Middle frontal gyrus (tissue), 1 donor: Measurements from ENCODE around the gene INPP4A.

ENCODE experiments used
- DNase-seq: peaks from one replicate; pipeline ENCODE4 v3.0.0-alpha.2; 2015; ENCODE audit warnings: low spot score; ENCODE audit errors: extremely low spot score

The INPP4A gene

GRCh38 chr2:98436734-98437133 is 7.9 kb upstream of the INPP4A start:
- no peak for DNase-seq

GRCh38 chr2:98438190-98439133 is 6.2 kb upstream of the INPP4A start:
- DNase-seq, result no peak

GRCh38 chr2:98441706-98442450 is 2.8 kb upstream of the INPP4A start:
- no peak for DNase-seq

GRCh38 chr2:98442488-98442887 is 2.2 kb upstream of the INPP4A start:
- no peak for DNase-seq

- no peak for DNase-seq
Measured at GRCh38 chr2:98445177-98445682, 572 bp downstream of the INPP4A start.

- DNase-seq, result no peak
Measured at GRCh38 chr2:98445683-98446581, 1.3 kb downstream of the INPP4A start.

- no peak for DNase-seq
Measured at GRCh38 chr2:98446850-98447249, 2.2 kb downstream of the INPP4A start.

GRCh38 chr2:98448441-98449145 is 3.9 kb downstream of the INPP4A start:
- DNase-seq, result no peak

- no peak for DNase-seq
Measured at GRCh38 chr2:98452396-98453027, 7.9 kb downstream of the INPP4A start.

- DNase-seq, result no peak
Measured at GRCh38 chr2:98453083-98453482, 8.4 kb downstream of the INPP4A start.

GRCh38 chr2:98453531-98453930 is 8.9 kb downstream of the INPP4A start:
- no peak for DNase-seq

- no peak for DNase-seq
Measured at GRCh38 chr2:98454073-98454472, 9.4 kb downstream of the INPP4A start.

- no peak for DNase-seq
Measured at GRCh38 chr2:98454500-98455235, 10.0 kb downstream of the INPP4A start.

- no peak for DNase-seq
Measured at GRCh38 chr2:98455494-98455976, 10.9 kb downstream of the INPP4A start.

GRCh38 chr2:98457045-98457696 is 12.5 kb downstream of the INPP4A start:
- no peak for DNase-seq

GRCh38 chr2:98458207-98458606 is 13.5 kb downstream of the INPP4A start:
- no peak for DNase-seq

- DNase-seq, result no peak
Measured at GRCh38 chr2:98458667-98459380, 14.2 kb downstream of the INPP4A start.
